ENCODE measurements around the gene MAP3K12.
A peak's percentile ranks its signal among the peaks of the same experiment; 100 is the strongest.

Gene MAP3K12

GRCh38 chr12:53450936-53451335 is 48.3 kb downstream of the MAP3K12 start:
- TF ChIP-seq USF1 (IDR thresholded peaks at IDR 0.05): no peak
- TF ChIP-seq YY1 (IDR thresholded peaks at IDR 0.05; ENCODE audit: low read depth): no peak
- TF ChIP-seq, protein P1, sequence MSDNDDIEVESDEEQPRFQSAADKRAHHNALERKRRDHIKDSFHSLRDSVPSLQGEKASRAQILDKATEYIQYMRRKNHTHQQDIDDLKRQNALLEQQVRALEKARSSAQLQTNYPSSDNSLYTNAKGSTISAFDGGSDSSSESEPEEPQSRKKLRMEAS (IDR thresholded peaks at IDR 0.05): no peak
- no peak for TF ChIP-seq CREB1 (IDR thresholded peaks at IDR 0.05; ENCODE audit: low read depth)
- TF ChIP-seq RAD21 (IDR thresholded peaks at IDR 0.05; ENCODE audit: low read depth): no peak
- no peak for TF ChIP-seq FOXM1 (IDR thresholded peaks at IDR 0.05; ENCODE audit: borderline replicate concordance, low read depth)
- TF ChIP-seq TCF12 (IDR thresholded peaks at IDR 0.05; ENCODE audit: low read depth): no peak
- TF ChIP-seq CEBPB (IDR thresholded peaks at IDR 0.05): no peak
- TF ChIP-seq TEAD4 (IDR thresholded peaks at IDR 0.05): no peak
- no peak for TF ChIP-seq EP300 (IDR thresholded peaks at IDR 0.05; ENCODE audit: borderline replicate concordance)

GRCh38 chr12:53443955-53444354 is 55.3 kb downstream of the MAP3K12 start:
- TF ChIP-seq NFIC (IDR thresholded peaks at IDR 0.05): no peak
- no peak for TF ChIP-seq TEAD4 (IDR thresholded peaks at IDR 0.05)
- no peak for TF ChIP-seq TAF1 (IDR thresholded peaks at IDR 0.05; ENCODE audit: low read depth)
- no peak for TF ChIP-seq ZBTB7A (IDR thresholded peaks at IDR 0.05; ENCODE audit: low read depth)
- TF ChIP-seq FOXM1 (IDR thresholded peaks at IDR 0.05; ENCODE audit: borderline replicate concordance, low read depth): no peak
- no peak for TF ChIP-seq CREB1 (IDR thresholded peaks at IDR 0.05; ENCODE audit: low read depth)
- no peak for TF ChIP-seq EGR1 (IDR thresholded peaks at IDR 0.05)
- TF ChIP-seq YY1 (IDR thresholded peaks at IDR 0.05; ENCODE audit: low read depth): no peak
- TF ChIP-seq USF1 (IDR thresholded peaks at IDR 0.05): no peak
- TF ChIP-seq, protein P1 (IDR thresholded peaks at IDR 0.05): no peak
- TF ChIP-seq REST (IDR thresholded peaks at IDR 0.05; ENCODE audit: low read depth): no peak
- TF ChIP-seq TCF12 (IDR thresholded peaks at IDR 0.05; ENCODE audit: low read depth): no peak
- TF ChIP-seq EP300 (IDR thresholded peaks at IDR 0.05; ENCODE audit: borderline replicate concordance): no peak
- TF ChIP-seq RAD21 (IDR thresholded peaks at IDR 0.05; ENCODE audit: low read depth): no peak
- no peak for TF ChIP-seq CEBPB (IDR thresholded peaks at IDR 0.05)

DNA sequence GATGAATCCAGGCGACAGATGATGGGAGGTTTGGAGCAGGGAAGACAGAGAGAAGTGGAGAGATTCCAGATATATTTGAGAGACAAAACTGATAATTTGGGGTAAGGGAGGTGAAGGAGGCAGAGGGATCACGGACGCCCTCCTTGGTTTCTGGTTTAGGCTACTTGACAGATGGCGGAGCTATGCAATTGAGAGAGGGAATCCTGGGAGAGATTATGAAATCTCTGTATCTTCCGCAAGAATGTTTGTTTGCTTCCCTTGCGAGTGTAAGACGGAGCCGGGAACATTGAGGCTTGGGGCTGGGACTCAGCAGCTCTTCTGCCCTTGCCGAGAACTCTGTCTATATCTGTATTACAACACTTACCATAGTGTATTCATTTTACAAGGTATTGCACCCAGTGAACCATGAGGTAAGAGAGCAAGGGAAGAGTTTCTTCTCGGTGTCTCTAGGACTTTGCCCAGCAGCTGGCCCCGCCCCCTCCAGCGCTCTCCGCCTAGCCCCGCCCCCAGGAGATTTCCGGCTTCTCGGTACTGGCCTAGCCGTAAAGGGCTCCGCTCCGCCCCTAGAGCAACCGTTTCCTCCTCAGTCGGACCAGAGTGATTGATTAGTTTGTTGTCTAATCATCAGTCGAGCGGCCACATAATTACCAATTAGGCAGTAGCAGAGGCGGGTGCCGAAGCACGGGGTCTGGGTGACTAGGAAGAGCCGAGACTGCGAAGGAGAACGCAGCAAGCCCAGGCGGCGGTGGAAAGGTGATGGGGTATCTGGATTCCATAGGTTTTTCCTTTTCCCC is 58.0 kb downstream of the MAP3K12 start, which contains the start of gene PRR13:
Gene PRR13, plus strand, starts transcription at position 695 of the 794 bp plus-strand sequence. CDS start 981 bp downstream, outside the sequence.
- TF ChIP-seq RAD21 (IDR thresholded peaks at IDR 0.05; ENCODE audit: low read depth): no peak
- no peak for TF ChIP-seq EP300 (IDR thresholded peaks at IDR 0.05; ENCODE audit: borderline replicate concordance)
- no peak for TF ChIP-seq NFIC (IDR thresholded peaks at IDR 0.05)
- no peak for TF ChIP-seq FOXM1 (IDR thresholded peaks at IDR 0.05; ENCODE audit: borderline replicate concordance, low read depth)
- peak; percentile 74; the same call in 1 of the 2 replicates for TF ChIP-seq TAF1 (IDR thresholded peaks at IDR 0.05; ENCODE audit: low read depth)
- TF ChIP-seq CREB1 (IDR thresholded peaks at IDR 0.05; ENCODE audit: low read depth): no peak
- TF ChIP-seq, protein P1 (IDR thresholded peaks at IDR 0.05): peak; percentile 85
- TF ChIP-seq ZBTB7A (IDR thresholded peaks at IDR 0.05; ENCODE audit: low read depth): no peak
- peak; percentile 55 for TF ChIP-seq TEAD4 (IDR thresholded peaks at IDR 0.05)
- peak; percentile 94 for TF ChIP-seq CEBPB (IDR thresholded peaks at IDR 0.05)
- TF ChIP-seq USF1 (IDR thresholded peaks at IDR 0.05): peak; percentile 77

DNA sequence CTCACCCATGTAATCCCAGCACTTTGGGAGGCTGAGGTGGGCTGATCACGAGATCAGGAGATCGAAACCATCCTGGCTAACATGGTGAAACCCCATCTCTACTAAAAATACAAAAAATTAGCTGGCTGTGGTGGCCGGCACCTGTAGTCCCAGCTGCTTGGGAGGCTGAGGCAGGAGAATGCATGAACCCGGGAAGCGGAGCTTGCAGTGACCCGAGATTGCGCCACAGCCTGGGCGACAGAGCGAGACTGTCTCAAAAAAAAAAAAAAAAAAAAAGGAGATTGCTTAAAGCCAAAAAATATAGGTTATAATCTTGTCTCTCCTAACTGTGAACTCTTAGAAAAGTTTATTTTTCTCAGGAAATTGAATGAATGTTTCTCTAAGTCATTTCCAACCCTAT is 63.9 kb downstream of the MAP3K12 start:
- 0 out of 2 replicates have a peak, but pooled peaks have one; percentile 40 for TF ChIP-seq CEBPB (IDR thresholded peaks at IDR 0.05)

- TF ChIP-seq TCF12 (IDR thresholded peaks at IDR 0.05; ENCODE audit: low read depth) (no peak), USF1 (IDR thresholded peaks at IDR 0.05) (no peak), FOXM1 (IDR thresholded peaks at IDR 0.05; ENCODE audit: borderline replicate concordance, low read depth) (no peak), RAD21 (IDR thresholded peaks at IDR 0.05; ENCODE audit: low read depth) (no peak)
- TF ChIP-seq, protein P1 (IDR thresholded peaks at IDR 0.05): no peak
Observed at GRCh38 chr12:53431187-53431586, 68.1 kb downstream of the MAP3K12 start.

DNA sequence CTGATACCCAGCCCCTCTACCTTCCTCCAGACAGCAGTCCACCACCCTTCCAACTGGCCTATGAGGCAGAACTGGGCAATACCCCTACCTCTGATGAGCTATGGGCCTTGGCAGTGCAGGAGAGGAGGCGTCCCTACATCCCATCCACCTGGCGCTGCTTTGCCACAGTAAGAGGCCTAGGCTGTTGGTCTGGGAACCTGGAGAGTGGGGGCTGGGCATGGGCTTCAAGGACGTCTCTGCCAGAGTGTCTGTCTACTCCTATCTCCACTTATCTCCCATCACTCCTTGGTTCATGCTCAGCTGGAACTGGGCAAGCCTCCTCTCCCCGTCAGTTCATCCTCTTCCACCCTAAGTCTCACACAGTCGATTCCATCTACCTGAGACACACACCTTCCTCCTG is 69.1 kb downstream of the MAP3K12 start:
- TF ChIP-seq CREB1 (IDR thresholded peaks at IDR 0.05; ENCODE audit: low read depth): no peak
- no peak for TF ChIP-seq NFIC (IDR thresholded peaks at IDR 0.05)
- TF ChIP-seq TEAD4 (IDR thresholded peaks at IDR 0.05): no peak
- no peak for TF ChIP-seq RAD21 (IDR thresholded peaks at IDR 0.05; ENCODE audit: low read depth)
- no peak for TF ChIP-seq REST (IDR thresholded peaks at IDR 0.05; ENCODE audit: low read depth)
- TF ChIP-seq CEBPB (IDR thresholded peaks at IDR 0.05): no peak
- TF ChIP-seq ZBTB7A (IDR thresholded peaks at IDR 0.05; ENCODE audit: low read depth): no peak
- TF ChIP-seq, protein P1 (IDR thresholded peaks at IDR 0.05): no peak
- TF ChIP-seq EGR1 (IDR thresholded peaks at IDR 0.05): no peak
- no peak for TF ChIP-seq TAF1 (IDR thresholded peaks at IDR 0.05; ENCODE audit: low read depth)
- no peak for TF ChIP-seq FOXM1 (IDR thresholded peaks at IDR 0.05; ENCODE audit: borderline replicate concordance, low read depth)
- TF ChIP-seq YY1 (IDR thresholded peaks at IDR 0.05; ENCODE audit: low read depth): no peak

Measured in Ishikawa (cell line).